SU-DHL-6 (cell line): ENCODE results near the gene IFNL1.

Experiments used
- H2AFZ ChIP-seq: fragments of 200-600 bp; sonication (generic); 2 replicates; pipeline ENCODE4 v1.6.1; 2014; ENCODE audit warnings: low read depth, mild to moderate bottlenecking, moderate library complexity, mixed read lengths, antibody characterized with exemption, low read length; ENCODE audit not compliant: severe bottlenecking
- H3F3A ChIP-seq: fragments of 200-600 bp; shearing (Covaris generic); 2 replicates; pipeline ENCODE4 v1.6.0; 2016; ENCODE audit warnings: antibody characterized with exemption, mild to moderate bottlenecking; ENCODE audit not compliant: insufficient read depth
- H3K27ac ChIP-seq: fragments of 200-600 bp; sonication (generic); 2 replicates; pipeline ENCODE4 v1.5.1; 2016; ENCODE audit warnings: low read depth, mild to moderate bottlenecking, low read length, moderate library complexity, mixed read lengths
- H3K27me3 ChIP-seq: fragments of 200-600 bp; sonication (generic), shearing (Covaris generic); 2 replicates; pipeline ENCODE4 v1.6.0; 2014; ENCODE audit warnings: mild to moderate bottlenecking, low read length
- H3K36me3 ChIP-seq: fragments of 200-600 bp; sonication (generic); 2 replicates; pipeline ENCODE4 v1.6.1; 2014; ENCODE audit warnings: mild to moderate bottlenecking, low read length, mixed read lengths
- H3K4me2 ChIP-seq: fragments of 300-600, 200-600 bp; shearing (Covaris generic), sonication (generic); 2 replicates; pipeline ENCODE4 v1.6.0; 2014; ENCODE audit warnings: low read length, low read depth, mild to moderate bottlenecking; ENCODE audit not compliant: poor library complexity, severe bottlenecking
- H3K4me3 ChIP-seq: fragments of 200-600 bp; sonication (generic); 2 replicates; pipeline ENCODE4 v1.5.1; 2014; ENCODE audit warnings: antibody characterized with exemption, low read length, mild to moderate bottlenecking, mixed read lengths; ENCODE audit not compliant: insufficient read depth, poor library complexity, severe bottlenecking
- H3K79me2 ChIP-seq: fragments of 200-600 bp; sonication (generic); 2 replicates; pipeline ENCODE4 v1.6.1; 2014; ENCODE audit warnings: mild to moderate bottlenecking, low read length, moderate library complexity; ENCODE audit not compliant: insufficient read depth
- H3K9ac ChIP-seq: fragments of 200-600 bp; sonication (generic); 2 replicates; pipeline ENCODE4 v1.7.0; 2014; ENCODE audit warnings: mild to moderate bottlenecking, low read length
- H3K9me2 ChIP-seq: fragments of 200-600 bp; sonication (generic); replicated peaks from 2 replicates; pipeline ENCODE4 v1.6.1; 2014; ENCODE audit warnings: low read length; ENCODE audit not compliant: insufficient read depth
- H3K9me3 ChIP-seq: fragments of 200-600 bp; sonication (generic); 2 replicates; pipeline ENCODE4 v1.6.1; 2014; ENCODE audit warnings: low read length, mixed read lengths; ENCODE audit not compliant: insufficient read depth
- H4K20me1 ChIP-seq: fragments of 200-600 bp; sonication (generic); 2 replicates; pipeline ENCODE4 v1.6.1; 2014; ENCODE audit warnings: low read depth, mild to moderate bottlenecking, antibody characterized with exemption, low read length, moderate library complexity, mixed read lengths
- EZH2phosphoT487 ChIP-seq: fragments of 200-600 bp; sonication (generic), shearing (Covaris generic); conservative IDR thresholded peaks from 2 replicates; pipeline ENCODE4 v1.6.1; 2018; ENCODE audit warnings: mild to moderate bottlenecking, antibody characterized with exemption, low read length, moderate library complexity, mixed read lengths
- TF ChIP-seq, protein P1 (sequence below): fragments of 200-600 bp; sonication (generic); IDR thresholded peaks from one replicate; pipeline ENCODE4 v1.5.1; 2017; ENCODE audit warnings: antibody characterized with exemption, mild to moderate bottlenecking, low read length, moderate library complexity; ENCODE audit not compliant: insufficient read depth, poor library complexity, severe bottlenecking

Gene IFNL1

GRCh38 chr19:39334444-39334976 lies 38.3 kb downstream of the IFNL1 start:
- H3K27ac ChIP-seq: no peak overlapping the region
- H3K4me2 ChIP-seq: no peak overlapping the region
- H3K9me2 ChIP-seq: no peaks in the 10 kb centered on the region
- no peak overlapping the region for H3K9ac ChIP-seq
- TF ChIP-seq, protein P1, sequence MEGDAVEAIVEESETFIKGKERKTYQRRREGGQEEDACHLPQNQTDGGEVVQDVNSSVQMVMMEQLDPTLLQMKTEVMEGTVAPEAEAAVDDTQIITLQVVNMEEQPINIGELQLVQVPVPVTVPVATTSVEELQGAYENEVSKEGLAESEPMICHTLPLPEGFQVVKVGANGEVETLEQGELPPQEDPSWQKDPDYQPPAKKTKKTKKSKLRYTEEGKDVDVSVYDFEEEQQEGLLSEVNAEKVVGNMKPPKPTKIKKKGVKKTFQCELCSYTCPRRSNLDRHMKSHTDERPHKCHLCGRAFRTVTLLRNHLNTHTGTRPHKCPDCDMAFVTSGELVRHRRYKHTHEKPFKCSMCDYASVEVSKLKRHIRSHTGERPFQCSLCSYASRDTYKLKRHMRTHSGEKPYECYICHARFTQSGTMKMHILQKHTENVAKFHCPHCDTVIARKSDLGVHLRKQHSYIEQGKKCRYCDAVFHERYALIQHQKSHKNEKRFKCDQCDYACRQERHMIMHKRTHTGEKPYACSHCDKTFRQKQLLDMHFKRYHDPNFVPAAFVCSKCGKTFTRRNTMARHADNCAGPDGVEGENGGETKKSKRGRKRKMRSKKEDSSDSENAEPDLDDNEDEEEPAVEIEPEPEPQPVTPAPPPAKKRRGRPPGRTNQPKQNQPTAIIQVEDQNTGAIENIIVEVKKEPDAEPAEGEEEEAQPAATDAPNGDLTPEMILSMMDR: no peak
- no peak for TF ChIP-seq EZH2phosphoT487
- no peaks in the 10 kb centered on the region for H3K79me2 ChIP-seq
- H3F3A ChIP-seq: 0 out of 2 replicates have a peak, but pooled peaks cover 9% of the 10 kb centered on the region
- no peak overlapping the region for H3K4me3 ChIP-seq
- no peaks in the 10 kb centered on the region for H3K36me3 ChIP-seq
- no peaks in the 10 kb centered on the region for H3K9me3 ChIP-seq
- no peaks in the 10 kb centered on the region for H4K20me1 ChIP-seq
- H3K27me3 ChIP-seq: no peaks in the 10 kb centered on the region
- H2AFZ ChIP-seq: no peak overlapping the region

DNA sequence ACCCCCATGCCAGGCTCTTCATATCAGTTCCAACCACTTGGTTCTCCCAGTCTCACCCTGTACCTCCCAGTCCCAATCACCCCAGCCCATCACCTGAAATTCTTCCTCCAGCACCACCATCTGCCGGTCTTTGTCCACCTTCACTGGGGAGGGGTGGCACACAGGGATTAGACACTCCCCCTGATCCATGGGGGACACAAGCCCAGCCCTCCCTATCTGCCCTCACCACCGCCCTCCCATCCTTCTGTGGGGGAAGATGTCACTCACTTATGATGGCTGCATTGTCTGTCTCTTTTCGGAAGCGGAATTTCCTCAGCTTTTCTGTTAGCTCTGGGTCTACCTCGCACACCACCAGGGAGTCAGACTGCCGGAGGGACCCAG lies 39.0 kb downstream of the IFNL1 start:
- peak overlapping the region; percentile 80 for H2AFZ ChIP-seq
- no peaks in the 10 kb centered on the region for H3K27me3 ChIP-seq
- peak overlapping the region; percentile 61 for H3K9ac ChIP-seq
- no peak overlapping the region for H3K27ac ChIP-seq
- peak overlapping the region; percentile 60 for H3K4me2 ChIP-seq
- H3K36me3 ChIP-seq: no peaks in the 10 kb centered on the region
- H3K9me2 ChIP-seq: no peaks in the 10 kb centered on the region
- TF ChIP-seq, protein P1: no peak
- no peak for TF ChIP-seq EZH2phosphoT487
- H3F3A ChIP-seq: 0 out of 2 replicates have a peak, but pooled peaks cover 9% of the 10 kb centered on the region
- no peaks in the 10 kb centered on the region for H3K9me3 ChIP-seq
- H3K4me3 ChIP-seq: peak overlapping the region; percentile 59
- no peaks in the 10 kb centered on the region for H4K20me1 ChIP-seq
- no peaks in the 10 kb centered on the region for H3K79me2 ChIP-seq

DNA sequence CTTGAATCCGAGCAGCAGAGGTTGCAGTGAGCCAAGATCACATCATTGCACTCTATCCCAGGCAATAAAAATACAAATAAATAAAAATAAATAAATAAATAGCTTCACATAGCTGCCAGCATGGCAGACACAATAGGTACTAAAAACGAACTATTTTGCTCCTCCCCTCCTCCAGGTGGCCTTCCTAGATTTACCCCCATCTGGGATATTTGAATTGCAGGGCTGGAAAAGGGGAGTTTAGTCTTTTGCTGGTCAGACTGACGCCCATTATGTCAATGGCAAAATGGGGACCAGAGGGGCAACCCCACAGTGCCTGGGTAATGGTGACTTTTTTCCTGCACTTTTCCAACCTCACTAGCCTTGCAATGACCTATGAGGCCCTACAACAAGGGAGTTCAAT lies 40.3 kb downstream of the IFNL1 start:
- no peaks in the 10 kb centered on the region for H4K20me1 ChIP-seq
- 0 out of 2 replicates have a peak, but pooled peaks cover 9% of the 10 kb centered on the region for H3F3A ChIP-seq
- H3K27ac ChIP-seq: no peak overlapping the region
- no peaks in the 10 kb centered on the region for H3K36me3 ChIP-seq
- no peak overlapping the region for H3K9ac ChIP-seq
- H3K4me3 ChIP-seq: no peak overlapping the region
- TF ChIP-seq EZH2phosphoT487: no peak
- TF ChIP-seq, protein P1: no peak
- no peaks in the 10 kb centered on the region for H3K9me2 ChIP-seq
- H3K79me2 ChIP-seq: no peaks in the 10 kb centered on the region
- H3K4me2 ChIP-seq: no peak overlapping the region
- no peaks in the 10 kb centered on the region for H3K9me3 ChIP-seq
- H3K27me3 ChIP-seq: no peaks in the 10 kb centered on the region
- H2AFZ ChIP-seq: no peak overlapping the region
